ENCODE data around the gene UBE2I. TPM values are rescaled to one million over a fixed set of nuclear protein-coding genes. Genes with fewer than 3 reads are reported as not detected.
A peak's percentile ranks its signal among the peaks of the same experiment; 100 is the strongest.

Gene UBE2I
- total RNA-seq, 1 experiment from 2014 or later = 290 TPM

DNA sequence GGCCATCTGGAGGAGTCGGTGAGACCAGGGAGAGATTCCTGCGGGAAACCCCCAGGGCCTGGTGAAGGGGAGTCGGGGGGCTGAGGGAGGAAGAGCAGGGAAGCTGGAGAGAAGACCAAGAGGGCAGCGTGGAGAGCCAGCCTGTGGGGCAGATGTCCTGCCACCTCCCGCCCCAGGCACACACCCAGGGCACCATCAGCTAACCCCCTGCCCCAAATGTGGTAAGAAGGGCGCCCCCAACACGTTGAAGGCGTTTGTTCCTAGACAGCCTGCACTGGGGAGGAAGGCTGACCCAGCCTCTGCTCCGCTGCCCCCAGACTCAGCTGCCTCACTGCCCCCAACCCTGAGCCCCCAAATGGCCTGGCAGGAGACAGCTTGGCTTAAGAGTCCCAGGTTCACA is 25.3 kb downstream of the UBE2I start:
- Histone ChIP-seq H3K79me1 (ENCODE audit: insufficient read depth, low read depth, low read length, poor library complexity, severe bottlenecking) (no peaks in the 10 kb centered on the region), H2BK15ac (ENCODE audit: low read depth, low read length) (no peak overlapping the region), H4K20me1 (ENCODE audit: control insufficient read depth, insufficient read depth, insufficient read length) (no peaks in the 10 kb centered on the region), H3K9me3 (ENCODE audit: control insufficient read depth, low read depth, low read length) (no peaks in the 10 kb centered on the region), H2BK20ac (ENCODE audit: low read depth, low read length, poor library complexity, severe bottlenecking) (no peak overlapping the region), H2BK120ac (ENCODE audit: low read depth, low read length, poor library complexity, severe bottlenecking) (no peak overlapping the region), H3K18ac (ENCODE audit: insufficient read length, low read depth, low read length) (no peak overlapping the region), H3K27ac (ENCODE audit: insufficient read length, low read depth, low read length) (no peak overlapping the region), H3K4me2 (ENCODE audit: insufficient read depth, insufficient read length, low read length) (peak overlapping the region; percentile 27), H4K8ac (replicated peaks; ENCODE audit: insufficient read length, low read depth, low read length) (no peak overlapping the region), H3K79me2 (ENCODE audit: insufficient read depth, low read length) (no peaks in the 10 kb centered on the region), H3K23me2 (ENCODE audit: insufficient read length, low read depth, low read length, poor library complexity, severe bottlenecking) (peaks cover 20% of the 10 kb centered on the region), H3T11ph (ENCODE audit: low read length) (no peak overlapping the region), H4K5ac (ENCODE audit: insufficient read length, low read depth, low read length) (no peak overlapping the region), H3K9ac (ENCODE audit: extremely low read depth, insufficient read length, low read length) (no peak overlapping the region), H3K27me3 (ENCODE audit: insufficient read depth, low read length) (peaks cover 16% of the 10 kb centered on the region; the same call in 1 of the 2 replicates), H2AFZ (ENCODE audit: low read length) (no peak overlapping the region), H2BK12ac (ENCODE audit: insufficient read length, low read depth, low read length) (no peak overlapping the region), H3K4me1 (ENCODE audit: insufficient read depth, low read length) (no peaks in the 10 kb centered on the region), H3K23ac (ENCODE audit: insufficient read length, low read depth, low read length) (no peak overlapping the region), H3K14ac (ENCODE audit: insufficient read depth, low read length) (no peak overlapping the region; the same call in 1 of the 2 replicates), H3K4ac (ENCODE audit: low read depth, low read length) (no peak overlapping the region), H3K56ac (ENCODE audit: insufficient read length, low read depth, low read length) (no peak overlapping the region), H2AK5ac (ENCODE audit: insufficient read length, low read length) (no peak overlapping the region), H4K91ac (ENCODE audit: insufficient read length, low read depth, low read length) (no peak overlapping the region), H2BK5ac (ENCODE audit: insufficient read length, low read length) (no peak overlapping the region)
- no CpG with 5 or more reads among the region's 9 CpGs for WGBS (ENCODE audit: extremely low coverage, insufficient read length, low lambda C conversion rate)
- H3K4me1 Mint-ChIP-seq = peaks cover 12 to 18% of the 10 kb centered on the region in 2 experiments
- peak overlapping the region in 1 of 2 experiments; percentile 72; a peak in 2 of 5 replicates for H3K4me3 Mint-ChIP-seq
- H3K27me3 Mint-ChIP-seq (ENCODE audit: low read depth) = peaks cover 48% of the 10 kb centered on the region
- no peak overlapping the region for H3K27ac Mint-ChIP-seq
- DNase-seq = no peak
- no peaks in the 10 kb centered on the region for H3K9me3 Mint-ChIP-seq
- H3K36me3 Mint-ChIP-seq (ENCODE audit: insufficient read depth in 1 of 3, low read depth in 3 of 3) = no peaks in the 10 kb centered on the region
- TF ChIP-seq, protein P1, sequence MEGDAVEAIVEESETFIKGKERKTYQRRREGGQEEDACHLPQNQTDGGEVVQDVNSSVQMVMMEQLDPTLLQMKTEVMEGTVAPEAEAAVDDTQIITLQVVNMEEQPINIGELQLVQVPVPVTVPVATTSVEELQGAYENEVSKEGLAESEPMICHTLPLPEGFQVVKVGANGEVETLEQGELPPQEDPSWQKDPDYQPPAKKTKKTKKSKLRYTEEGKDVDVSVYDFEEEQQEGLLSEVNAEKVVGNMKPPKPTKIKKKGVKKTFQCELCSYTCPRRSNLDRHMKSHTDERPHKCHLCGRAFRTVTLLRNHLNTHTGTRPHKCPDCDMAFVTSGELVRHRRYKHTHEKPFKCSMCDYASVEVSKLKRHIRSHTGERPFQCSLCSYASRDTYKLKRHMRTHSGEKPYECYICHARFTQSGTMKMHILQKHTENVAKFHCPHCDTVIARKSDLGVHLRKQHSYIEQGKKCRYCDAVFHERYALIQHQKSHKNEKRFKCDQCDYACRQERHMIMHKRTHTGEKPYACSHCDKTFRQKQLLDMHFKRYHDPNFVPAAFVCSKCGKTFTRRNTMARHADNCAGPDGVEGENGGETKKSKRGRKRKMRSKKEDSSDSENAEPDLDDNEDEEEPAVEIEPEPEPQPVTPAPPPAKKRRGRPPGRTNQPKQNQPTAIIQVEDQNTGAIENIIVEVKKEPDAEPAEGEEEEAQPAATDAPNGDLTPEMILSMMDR (conservative IDR thresholded peaks at IDR 0.05) = no peak

All from H9 (cell line).